22Rv1 (cell line): Measurements from ENCODE around the gene TRIO.

ENCODE experiments used
- H3K27ac ChIP-seq: fragments of 450-650 bp; 2 replicates; pipeline ENCODE4 v1.5.1; 2017
- ZFX ChIP-seq: fragments of 450-650 bp; IDR thresholded peaks from 2 replicates; pipeline ENCODE4 v1.6.1; 2017; ENCODE audit warnings: antibody characterized with exemption, borderline replicate concordance
- TF ChIP-seq, protein P1 (sequence below): fragments of 450-650 bp; IDR thresholded peaks from 2 replicates; pipeline ENCODE4 v1.5.1; 2017; ENCODE audit warnings: mild to moderate bottlenecking

TRIO gene

DNA sequence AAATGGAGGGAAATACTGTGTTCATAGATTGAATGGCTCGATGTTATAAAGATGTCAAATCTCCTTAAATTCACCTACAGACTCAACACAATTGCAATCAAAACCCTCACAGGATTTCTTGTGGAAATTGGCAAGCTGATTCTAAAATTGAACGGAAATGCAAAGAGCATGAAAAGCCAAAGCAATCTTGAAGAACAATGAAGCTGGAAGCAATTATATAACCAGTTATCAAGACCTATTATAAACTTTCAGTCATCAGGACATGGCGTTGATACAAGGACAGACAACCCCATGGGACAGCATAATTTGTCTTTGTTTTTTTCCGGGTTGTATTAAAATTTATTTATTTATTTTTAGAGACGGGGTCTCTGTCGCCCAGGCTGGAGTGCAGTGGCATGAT is 385.0 kb downstream of the TRIO start:
- H3K27ac ChIP-seq: no peak overlapping the region
- TF ChIP-seq, protein P1, sequence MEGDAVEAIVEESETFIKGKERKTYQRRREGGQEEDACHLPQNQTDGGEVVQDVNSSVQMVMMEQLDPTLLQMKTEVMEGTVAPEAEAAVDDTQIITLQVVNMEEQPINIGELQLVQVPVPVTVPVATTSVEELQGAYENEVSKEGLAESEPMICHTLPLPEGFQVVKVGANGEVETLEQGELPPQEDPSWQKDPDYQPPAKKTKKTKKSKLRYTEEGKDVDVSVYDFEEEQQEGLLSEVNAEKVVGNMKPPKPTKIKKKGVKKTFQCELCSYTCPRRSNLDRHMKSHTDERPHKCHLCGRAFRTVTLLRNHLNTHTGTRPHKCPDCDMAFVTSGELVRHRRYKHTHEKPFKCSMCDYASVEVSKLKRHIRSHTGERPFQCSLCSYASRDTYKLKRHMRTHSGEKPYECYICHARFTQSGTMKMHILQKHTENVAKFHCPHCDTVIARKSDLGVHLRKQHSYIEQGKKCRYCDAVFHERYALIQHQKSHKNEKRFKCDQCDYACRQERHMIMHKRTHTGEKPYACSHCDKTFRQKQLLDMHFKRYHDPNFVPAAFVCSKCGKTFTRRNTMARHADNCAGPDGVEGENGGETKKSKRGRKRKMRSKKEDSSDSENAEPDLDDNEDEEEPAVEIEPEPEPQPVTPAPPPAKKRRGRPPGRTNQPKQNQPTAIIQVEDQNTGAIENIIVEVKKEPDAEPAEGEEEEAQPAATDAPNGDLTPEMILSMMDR: no peak
- TF ChIP-seq ZFX: no peak

DNA sequence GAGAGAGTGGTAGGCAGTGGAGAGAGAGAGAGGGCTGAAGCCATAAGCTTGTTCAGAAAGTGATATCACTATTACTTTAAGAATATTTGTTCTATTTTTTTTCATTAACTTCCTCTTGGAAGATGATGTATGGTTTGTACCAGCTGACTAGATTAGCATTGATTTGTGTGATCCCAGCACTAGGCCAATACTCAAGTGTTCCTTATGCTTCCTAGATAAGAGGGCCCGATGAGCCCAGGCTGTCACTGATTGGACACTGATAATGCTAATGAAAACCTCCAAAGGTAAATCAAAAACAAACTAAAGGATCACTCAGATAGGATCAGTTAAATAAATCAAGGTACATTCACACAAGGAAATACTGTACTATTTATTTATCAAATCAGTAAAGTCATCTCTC is 385.8 kb downstream of the TRIO start:
- peak overlapping the region; percentile 24 for H3K27ac ChIP-seq
- TF ChIP-seq ZFX: no peak
- TF ChIP-seq, protein P1: no peak

DNA sequence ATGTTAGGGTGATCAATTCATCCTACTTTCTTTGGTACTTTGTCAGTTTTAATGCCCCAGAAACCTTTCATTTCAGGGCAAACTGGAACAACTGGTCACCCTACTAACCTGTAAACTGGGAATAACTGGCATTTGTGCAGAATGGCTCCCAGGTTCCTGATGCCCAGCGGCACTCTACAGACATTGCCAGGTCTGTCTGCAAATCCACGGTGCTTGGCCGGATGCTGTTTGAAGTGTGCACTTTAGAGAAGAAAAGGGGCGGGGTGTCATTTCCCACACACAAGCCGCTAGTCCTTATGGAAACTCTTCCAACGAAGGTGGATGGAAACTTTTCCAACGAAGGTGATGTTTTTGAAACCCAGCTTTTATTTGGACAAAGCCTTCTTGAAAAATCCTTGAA is 388.5 kb downstream of the TRIO start:
- TF ChIP-seq, protein P1: no peak
- TF ChIP-seq ZFX: no peak
- no peak overlapping the region for H3K27ac ChIP-seq

DNA sequence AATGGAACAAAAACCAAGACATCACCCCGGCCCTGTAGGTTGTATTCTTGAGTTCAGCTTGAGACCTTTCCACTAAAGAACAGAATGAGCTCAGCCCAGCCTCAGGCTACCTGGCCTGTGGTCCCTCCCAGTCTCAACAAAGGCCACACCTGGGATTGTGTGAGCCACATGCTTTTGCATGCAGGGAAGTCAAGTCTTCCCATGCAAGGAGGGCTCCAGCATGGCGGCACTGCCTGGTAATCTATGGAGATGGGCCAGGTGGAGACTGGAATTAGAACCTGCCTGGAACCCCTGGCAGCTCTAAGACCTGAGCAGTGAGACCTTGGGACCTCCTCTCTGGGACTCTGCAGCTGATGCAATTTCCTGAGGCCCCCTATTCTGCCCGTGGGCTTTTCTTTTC is 389.0 kb downstream of the TRIO start:
- no peak overlapping the region for H3K27ac ChIP-seq
- TF ChIP-seq, protein P1: no peak
- no peak for TF ChIP-seq ZFX

DNA sequence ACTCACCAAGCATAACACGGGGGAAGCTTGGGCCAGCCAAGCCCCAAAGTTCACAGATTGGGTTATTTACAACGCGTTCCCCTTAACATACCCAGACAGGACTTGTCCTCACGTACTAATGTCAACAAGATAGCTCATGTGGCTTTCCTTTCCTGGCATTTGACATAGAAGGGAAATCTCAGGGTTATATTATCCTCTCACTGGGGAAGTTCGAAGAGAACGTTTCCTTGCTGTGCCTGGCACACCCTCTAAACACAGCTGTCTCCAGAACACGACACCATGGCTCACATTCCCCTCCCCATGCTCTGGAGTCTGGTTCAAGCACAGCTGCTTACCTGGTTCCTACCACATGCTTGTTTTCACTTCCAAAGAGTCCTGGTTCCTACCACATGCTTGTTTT is 391.6 kb downstream of the TRIO start:
- no peak overlapping the region for H3K27ac ChIP-seq

DNA sequence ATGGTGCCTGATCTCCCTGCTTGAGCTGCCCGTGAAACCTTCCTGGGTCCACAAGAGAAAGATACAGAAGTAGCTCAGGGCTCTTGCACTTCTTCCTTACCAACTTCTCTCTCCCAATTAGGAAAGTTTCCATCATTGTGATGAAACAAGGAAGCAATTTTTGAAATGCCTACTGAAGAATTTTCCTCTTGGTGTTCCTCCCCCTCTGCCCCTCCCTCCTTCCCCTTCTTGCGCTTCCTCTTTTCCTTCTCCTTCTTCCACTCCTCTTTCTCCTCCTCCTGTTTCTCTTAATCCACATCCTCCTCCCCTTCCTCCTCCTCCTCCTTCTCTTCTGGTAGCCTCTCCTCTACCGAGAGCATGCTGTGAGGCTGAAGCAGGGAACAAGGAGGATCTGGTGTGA is 402.2 kb downstream of the TRIO start:
- TF ChIP-seq ZFX: no peak
- no peak overlapping the region for H3K27ac ChIP-seq

More for the DNA sequence above, 391.6 kb downstream of the TRIO start:
- TF ChIP-seq, protein P1: no peak
- no peak for TF ChIP-seq ZFX

DNA sequence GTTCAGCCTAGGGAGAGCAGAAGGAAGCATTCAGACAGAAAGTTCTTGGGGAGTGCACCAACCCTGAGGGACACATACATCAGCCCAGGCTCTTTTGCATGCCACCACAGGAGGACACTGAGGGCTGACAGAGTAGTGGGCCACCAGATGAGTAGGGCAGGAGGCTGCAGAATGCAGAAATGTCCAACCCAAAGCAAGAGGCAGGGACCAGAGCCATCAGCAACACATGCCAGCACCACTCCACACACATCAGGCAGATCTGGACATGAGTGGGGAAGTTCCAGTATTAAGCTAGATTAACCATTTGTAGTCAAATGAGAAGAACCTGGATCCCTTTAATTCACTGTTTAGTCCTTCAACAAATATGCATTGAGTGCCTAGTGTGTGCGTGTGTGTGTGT is 402.7 kb downstream of the TRIO start:
- no peak overlapping the region for H3K27ac ChIP-seq
- TF ChIP-seq, protein P1: no peak
- TF ChIP-seq ZFX: no peak

DNA sequence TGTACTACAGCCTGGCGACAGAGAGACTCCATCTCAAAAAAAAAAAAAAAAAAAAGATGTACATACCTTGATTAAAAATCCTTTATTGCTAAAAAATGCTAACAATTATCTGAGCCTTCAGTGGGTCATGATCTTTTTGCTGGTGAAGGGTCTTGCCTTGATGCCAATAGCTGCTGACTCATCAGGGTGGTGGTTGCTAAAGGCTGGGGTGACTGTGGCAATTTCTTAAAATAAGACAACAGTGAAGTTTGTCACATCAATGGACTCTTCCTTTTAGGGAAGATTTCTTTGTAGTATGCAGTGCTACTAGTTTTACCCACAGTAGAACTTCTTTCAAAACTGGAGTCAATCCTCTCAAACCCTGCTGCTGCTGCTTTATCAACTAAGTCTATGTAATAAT is 404.5 kb downstream of the TRIO start:
- H3K27ac ChIP-seq: no peak overlapping the region
- TF ChIP-seq ZFX: no peak
- TF ChIP-seq, protein P1: no peak
